ENCODE data around the gene MAML2.

Gene MAML2

DNA sequence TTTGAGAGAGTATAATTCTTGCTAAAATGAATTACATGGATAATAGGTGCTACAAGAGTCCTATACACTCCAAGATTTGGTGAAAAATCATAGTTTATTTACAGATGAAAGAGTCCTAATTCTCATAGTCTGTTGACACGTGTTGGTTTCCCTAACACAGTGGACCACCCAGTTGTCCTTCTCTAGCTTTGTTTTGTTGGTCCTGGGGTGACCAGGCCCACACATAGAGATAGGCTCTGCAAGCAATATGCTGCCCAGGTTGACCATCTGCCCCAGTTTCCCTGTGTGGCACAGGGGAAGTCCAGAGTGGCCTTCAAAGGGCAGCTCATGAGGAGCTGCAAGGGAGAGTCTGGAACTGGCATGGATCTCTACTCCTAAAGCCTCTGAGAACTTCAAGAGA lies 184.9 kb downstream of the MAML2 start:
- Histone ChIP-seq H3K27ac (ENCODE audit: low read depth, low read length) (no peak overlapping the region), H3K4me1 (ENCODE audit: insufficient read depth, low read length) (peaks cover 40% of the 10 kb centered on the region), H3K9ac (ENCODE audit: low read depth, low read length) (no peak overlapping the region), H3K4me3 (ENCODE audit: low read length) (no peak overlapping the region), H3K27me3 (ENCODE audit: insufficient read depth, low read length) (no peaks in the 10 kb centered on the region), H3K36me3 (ENCODE audit: insufficient read depth, low read length) (no peaks in the 10 kb centered on the region), H3K9me3 (ENCODE audit: insufficient read depth, low read depth, low read length) (no peaks in the 10 kb centered on the region)
- WGBS: 96% methylated on average over 1 of the region's 1 CpG

- Histone ChIP-seq H3K27ac (ENCODE audit: low read depth, low read length) (no peak overlapping the region), H3K4me3 (ENCODE audit: low read length) (no peak overlapping the region), H3K9me3 (ENCODE audit: insufficient read depth, low read depth, low read length) (no peaks in the 10 kb centered on the region), H3K27me3 (ENCODE audit: insufficient read depth, low read length) (no peaks in the 10 kb centered on the region), H3K9ac (ENCODE audit: low read depth, low read length) (no peak overlapping the region), H3K36me3 (ENCODE audit: insufficient read depth, low read length) (no peaks in the 10 kb centered on the region), H3K4me1 (ENCODE audit: insufficient read depth, low read length) (peaks cover 47% of the 10 kb centered on the region)
Observed at GRCh38 chr11:96157517-96157873, 185.5 kb downstream of the MAML2 start.

DNA sequence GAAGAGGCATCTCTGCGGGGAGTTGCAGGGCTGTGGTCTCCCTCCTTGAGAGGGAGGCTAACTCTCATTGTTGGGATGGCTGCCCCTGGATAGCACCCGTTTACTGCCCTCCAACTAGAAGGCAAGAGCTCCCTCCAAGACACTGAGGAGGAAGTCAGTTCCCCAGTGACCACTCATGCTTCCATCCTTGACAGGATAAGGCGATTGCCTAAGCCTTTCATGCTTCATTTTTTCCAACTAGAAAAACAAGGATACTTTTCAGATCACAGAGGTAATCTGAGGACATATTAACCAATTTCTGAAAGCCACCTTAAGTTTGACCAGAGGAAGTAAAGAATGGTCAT lies 186.6 kb downstream of the MAML2 start:
- no peaks in the 10 kb centered on the region for H3K27me3 ChIP-seq (ENCODE audit: insufficient read depth, low read length)
- H3K4me3 ChIP-seq (ENCODE audit: low read length): no peak overlapping the region
- peak overlapping the region; percentile 17; the same call in 1 of the 2 replicates for H3K27ac ChIP-seq (ENCODE audit: low read depth, low read length)
- peaks cover 45% of the 10 kb centered on the region for H3K4me1 ChIP-seq (ENCODE audit: insufficient read depth, low read length)
- no peaks in the 10 kb centered on the region for H3K36me3 ChIP-seq (ENCODE audit: insufficient read depth, low read length)
- H3K9me3 ChIP-seq (ENCODE audit: insufficient read depth, low read depth, low read length): no peaks in the 10 kb centered on the region
- H3K9ac ChIP-seq (ENCODE audit: low read depth, low read length): no peak overlapping the region
- 85% methylated on average over 3 of the region's 3 CpGs for WGBS

GRCh38 chr11:96155627-96156378 lies 187.2 kb downstream of the MAML2 start:
- WGBS: 78% methylated on average over 9 of the region's 9 CpGs
- no peaks in the 10 kb centered on the region for H3K36me3 ChIP-seq (ENCODE audit: insufficient read depth, low read length)
- H3K27ac ChIP-seq (ENCODE audit: low read depth, low read length): peak overlapping the region; percentile 17
- H3K9ac ChIP-seq (ENCODE audit: low read depth, low read length): no peak overlapping the region
- H3K4me1 ChIP-seq (ENCODE audit: insufficient read depth, low read length): peaks cover 39% of the 10 kb centered on the region
- H3K27me3 ChIP-seq (ENCODE audit: insufficient read depth, low read length): no peaks in the 10 kb centered on the region
- H3K4me3 ChIP-seq (ENCODE audit: low read length): no peak overlapping the region
- H3K9me3 ChIP-seq (ENCODE audit: insufficient read depth, low read depth, low read length): no peaks in the 10 kb centered on the region

- no peak overlapping the region for H3K27ac ChIP-seq (ENCODE audit: low read depth, low read length)
- no peaks in the 10 kb centered on the region for H3K36me3 ChIP-seq (ENCODE audit: insufficient read depth, low read length)
- H3K27me3 ChIP-seq (ENCODE audit: insufficient read depth, low read length): no peaks in the 10 kb centered on the region
- H3K9me3 ChIP-seq (ENCODE audit: insufficient read depth, low read depth, low read length): no peaks in the 10 kb centered on the region
- H3K9ac ChIP-seq (ENCODE audit: low read depth, low read length): no peak overlapping the region
- H3K4me1 ChIP-seq (ENCODE audit: insufficient read depth, low read length): peaks cover 38% of the 10 kb centered on the region
- no peak overlapping the region for H3K4me3 ChIP-seq (ENCODE audit: low read length)
- 91% methylated on average over 6 of the region's 7 CpGs for WGBS
Observed at GRCh38 chr11:96154802-96155520, 188.0 kb downstream of the MAML2 start.

- H3K27me3 ChIP-seq (ENCODE audit: insufficient read depth, low read length): no peaks in the 10 kb centered on the region
- WGBS: 80% methylated on average over 1 of the region's 1 CpG
- H3K9ac ChIP-seq (ENCODE audit: low read depth, low read length): no peak overlapping the region
- H3K27ac ChIP-seq (ENCODE audit: low read depth, low read length): no peak overlapping the region
- no peaks in the 10 kb centered on the region for H3K9me3 ChIP-seq (ENCODE audit: insufficient read depth, low read depth, low read length)
- no peaks in the 10 kb centered on the region for H3K36me3 ChIP-seq (ENCODE audit: insufficient read depth, low read length)
- no peak overlapping the region for H3K4me3 ChIP-seq (ENCODE audit: low read length)
- H3K4me1 ChIP-seq (ENCODE audit: insufficient read depth, low read length): peaks cover 42% of the 10 kb centered on the region
Observed at GRCh38 chr11:96152623-96153022, 190.4 kb downstream of the MAML2 start.

DNA sequence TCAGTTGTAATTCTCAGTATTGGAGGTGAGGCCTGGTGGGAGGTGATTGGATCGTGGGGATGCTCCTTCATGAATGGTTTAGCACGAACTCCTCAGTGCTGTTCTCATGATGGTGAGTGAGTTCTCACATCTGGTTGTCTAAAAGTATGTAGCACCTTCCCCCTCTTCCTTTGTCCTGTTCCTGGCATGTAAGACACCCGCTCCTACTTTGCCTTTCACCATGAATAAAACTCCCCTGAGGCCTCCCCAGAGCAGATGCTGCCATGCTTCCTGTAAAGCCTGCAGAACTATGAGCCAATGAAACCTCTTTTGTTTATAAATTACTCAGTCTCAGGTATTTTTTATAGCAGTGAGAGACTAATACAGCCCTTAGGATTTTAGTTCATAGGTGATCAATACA lies 191.5 kb downstream of the MAML2 start:
- Histone ChIP-seq H3K27ac (ENCODE audit: low read depth, low read length) (no peak overlapping the region), H3K9me3 (ENCODE audit: insufficient read depth, low read depth, low read length) (no peaks in the 10 kb centered on the region), H3K36me3 (ENCODE audit: insufficient read depth, low read length) (no peaks in the 10 kb centered on the region), H3K4me3 (ENCODE audit: low read length) (no peak overlapping the region), H3K4me1 (ENCODE audit: insufficient read depth, low read length) (peaks cover 41% of the 10 kb centered on the region), H3K27me3 (ENCODE audit: insufficient read depth, low read length) (no peaks in the 10 kb centered on the region), H3K9ac (ENCODE audit: low read depth, low read length) (no peak overlapping the region)
- 90% methylated on average over 3 of the region's 3 CpGs for WGBS

- no peaks in the 10 kb centered on the region for H3K27me3 ChIP-seq (ENCODE audit: insufficient read depth, low read length)
- no peak overlapping the region for H3K27ac ChIP-seq (ENCODE audit: low read depth, low read length)
- H3K4me3 ChIP-seq (ENCODE audit: low read length): no peak overlapping the region
- no peak overlapping the region for H3K9ac ChIP-seq (ENCODE audit: low read depth, low read length)
- 92% methylated on average over 4 of the region's 4 CpGs for WGBS
- no peaks in the 10 kb centered on the region for H3K36me3 ChIP-seq (ENCODE audit: insufficient read depth, low read length)
- no peaks in the 10 kb centered on the region for H3K9me3 ChIP-seq (ENCODE audit: insufficient read depth, low read depth, low read length)
- peaks cover 32% of the 10 kb centered on the region for H3K4me1 ChIP-seq (ENCODE audit: insufficient read depth, low read length)
Observed at GRCh38 chr11:96150609-96151008, 192.4 kb downstream of the MAML2 start.

DNA sequence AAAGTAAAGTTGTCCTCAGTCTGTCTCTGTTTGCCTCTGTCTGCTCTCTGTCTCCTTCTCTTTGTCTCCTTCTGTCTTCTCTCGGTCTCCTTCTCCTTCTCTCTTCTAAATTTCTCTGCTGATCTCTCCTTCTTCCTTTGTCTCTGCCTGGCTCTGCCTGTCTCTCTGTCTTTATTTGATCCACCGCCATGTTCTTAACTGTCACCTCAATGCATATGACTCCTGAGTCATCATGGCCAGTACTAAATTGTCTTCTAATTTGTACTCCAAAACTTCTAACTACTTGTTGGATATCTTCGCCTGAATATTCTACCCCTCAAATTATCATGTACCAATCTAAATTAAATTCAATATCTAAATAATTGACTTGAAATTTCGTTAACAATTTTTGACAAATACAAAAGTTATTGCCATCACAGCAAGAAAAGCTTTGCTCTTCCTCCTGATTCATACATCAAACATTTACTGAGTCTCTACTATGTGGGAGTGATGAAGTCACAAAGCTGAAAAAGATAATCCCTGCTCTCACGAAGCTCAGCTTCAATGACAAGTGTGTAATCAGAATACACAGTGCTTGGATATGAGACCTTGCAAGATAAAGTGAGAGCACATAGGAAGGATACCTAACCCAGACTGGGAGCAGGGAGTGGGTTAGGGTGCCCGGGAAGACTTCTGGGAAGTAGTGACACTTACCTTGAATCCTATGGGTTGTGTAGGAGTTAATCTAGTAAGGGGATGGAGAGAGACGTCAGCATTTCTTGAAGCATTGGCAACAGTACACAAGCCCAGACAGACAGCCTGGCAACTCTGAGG lies 193.0 kb downstream of the MAML2 start:
- no peaks in the 10 kb centered on the region for H3K36me3 ChIP-seq (ENCODE audit: insufficient read depth, low read length)
- 93% methylated on average over 7 of the region's 7 CpGs for WGBS
- no peaks in the 10 kb centered on the region for H3K27me3 ChIP-seq (ENCODE audit: insufficient read depth, low read length)
- no peak overlapping the region for H3K9ac ChIP-seq (ENCODE audit: low read depth, low read length)
- no peak overlapping the region for H3K4me3 ChIP-seq (ENCODE audit: low read length)
- no peak overlapping the region for H3K27ac ChIP-seq (ENCODE audit: low read depth, low read length)
- peaks cover 27% of the 10 kb centered on the region for H3K4me1 ChIP-seq (ENCODE audit: insufficient read depth, low read length)
- H3K9me3 ChIP-seq (ENCODE audit: insufficient read depth, low read depth, low read length): no peaks in the 10 kb centered on the region

- over 99% methylated on average over 6 of the region's 6 CpGs for WGBS
- H3K4me1 ChIP-seq (ENCODE audit: insufficient read depth, low read length): peaks cover 31% of the 10 kb centered on the region
- H3K9me3 ChIP-seq (ENCODE audit: insufficient read depth, low read depth, low read length): no peaks in the 10 kb centered on the region
- no peak overlapping the region for H3K9ac ChIP-seq (ENCODE audit: low read depth, low read length)
- no peaks in the 10 kb centered on the region for H3K27me3 ChIP-seq (ENCODE audit: insufficient read depth, low read length)
- H3K36me3 ChIP-seq (ENCODE audit: insufficient read depth, low read length): no peaks in the 10 kb centered on the region
- no peak overlapping the region for H3K27ac ChIP-seq (ENCODE audit: low read depth, low read length)
- no peak overlapping the region for H3K4me3 ChIP-seq (ENCODE audit: low read length)
Observed at GRCh38 chr11:96147906-96148486, 195.0 kb downstream of the MAML2 start.

DNA sequence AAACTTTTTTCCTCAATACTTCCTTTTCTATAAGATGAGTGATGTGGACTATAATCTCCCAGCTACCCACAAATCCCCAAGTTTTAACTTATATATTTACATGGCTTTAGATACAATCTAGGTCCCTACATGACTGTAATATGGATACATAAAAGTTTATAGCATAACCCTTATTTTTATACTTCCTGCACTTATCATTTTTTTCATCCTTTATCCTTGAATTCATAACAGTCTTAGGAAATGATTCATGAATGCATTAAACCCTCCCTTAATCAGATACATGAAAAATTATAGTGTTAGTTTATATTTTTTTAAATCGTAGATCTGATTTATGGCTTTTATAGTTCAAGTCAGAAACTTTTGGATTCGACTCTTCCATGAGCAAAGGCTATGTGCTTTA lies 195.8 kb downstream of the MAML2 start:
- peaks cover 32% of the 10 kb centered on the region for H3K4me1 ChIP-seq (ENCODE audit: insufficient read depth, low read length)
- WGBS: 100% methylated on average over 2 of the region's 2 CpGs
- H3K27ac ChIP-seq (ENCODE audit: low read depth, low read length): no peak overlapping the region
- no peaks in the 10 kb centered on the region for H3K9me3 ChIP-seq (ENCODE audit: insufficient read depth, low read depth, low read length)
- H3K4me3 ChIP-seq (ENCODE audit: low read length): no peak overlapping the region
- no peaks in the 10 kb centered on the region for H3K27me3 ChIP-seq (ENCODE audit: insufficient read depth, low read length)
- H3K9ac ChIP-seq (ENCODE audit: low read depth, low read length): no peak overlapping the region
- H3K36me3 ChIP-seq (ENCODE audit: insufficient read depth, low read length): no peaks in the 10 kb centered on the region

Measured in HUES64 (cell line).